ENCODE results near the gene PPRC1. TPM values are rescaled to one million over a fixed set of nuclear protein-coding genes. Genes with fewer than 3 reads are reported as not detected.

Gene PPRC1
- polyA plus RNA-seq, 1 donor from 2014 or later = 6.0 TPM

- TF ChIP-seq CTCF (IDR thresholded peaks at IDR 0.05; ENCODE audit: poor library complexity, severe bottlenecking) (no peak), EP300 (conservative IDR thresholded peaks at IDR 0.05; ENCODE audit: poor library complexity, severe bottlenecking) (no peak), POLR2AphosphoS5 (IDR thresholded peaks at IDR 0.05) (no peak), SMC3 (conservative IDR thresholded peaks at IDR 0.05; ENCODE audit: poor library complexity) (no peak), EZH2 (IDR thresholded peaks at IDR 0.05; ENCODE audit: borderline replicate concordance, insufficient read depth, low read length, poor library complexity, severe bottlenecking) (no peak), TAF1 (IDR thresholded peaks at IDR 0.05; ENCODE audit: low read depth) (no peak), MXI1 (conservative IDR thresholded peaks at IDR 0.05; ENCODE audit: poor library complexity, severe bottlenecking) (no peak), RAD21 (conservative IDR thresholded peaks at IDR 0.05) (no peak), REST (IDR thresholded peaks at IDR 0.05; ENCODE audit: borderline replicate concordance) (no peak)
- Histone ChIP-seq H3K36me3 (ENCODE audit: insufficient read depth, low read length) (no peaks in the 10 kb centered on the region), H3K79me2 (replicated peaks; ENCODE audit: insufficient read depth, low read length) (peaks cover 63% of the 10 kb centered on the region), H3K9ac (ENCODE audit: low read length) (peak overlapping the region; percentile 88), H3K9me3 (ENCODE audit: low read length) (no peaks in the 10 kb centered on the region), H3K27me3 (ENCODE audit: insufficient read depth, low read depth, low read length) (no peaks in the 10 kb centered on the region), H3K9me2 (ENCODE audit: insufficient read depth, low read length) (no peaks in the 10 kb centered on the region), H2AFZ (ENCODE audit: low read depth, low read length) (no peak overlapping the region), H3K4me2 (ENCODE audit: low read length) (peak overlapping the region; percentile 93), H3K4me3 (ENCODE audit: low read length) (peak overlapping the region; percentile 92), H3F3A (ENCODE audit: insufficient read depth, low read length, poor library complexity, severe bottlenecking) (no peaks in the 10 kb centered on the region), H4K20me1 (ENCODE audit: insufficient read depth) (peaks cover 18% of the 10 kb centered on the region), H3K27ac (ENCODE audit: low read length) (peak overlapping the region; percentile 93)
Observed at GRCh38 chr10:102113261-102113955, 19.4 kb upstream of the PPRC1 start.

GRCh38 chr10:102113956-102114857 is 18.6 kb upstream of the PPRC1 start:
- TF ChIP-seq CTCF (IDR thresholded peaks at IDR 0.05; ENCODE audit: poor library complexity, severe bottlenecking) (no peak), REST (IDR thresholded peaks at IDR 0.05; ENCODE audit: borderline replicate concordance) (no peak), RAD21 (conservative IDR thresholded peaks at IDR 0.05) (no peak), MXI1 (conservative IDR thresholded peaks at IDR 0.05; ENCODE audit: poor library complexity, severe bottlenecking) (no peak), SMC3 (conservative IDR thresholded peaks at IDR 0.05; ENCODE audit: poor library complexity) (no peak), POLR2AphosphoS5 (IDR thresholded peaks at IDR 0.05) (no peak), EZH2 (IDR thresholded peaks at IDR 0.05; ENCODE audit: borderline replicate concordance, insufficient read depth, low read length, poor library complexity, severe bottlenecking) (no peak), TAF1 (IDR thresholded peaks at IDR 0.05; ENCODE audit: low read depth) (peak; percentile 14)
- Histone ChIP-seq H3F3A (ENCODE audit: insufficient read depth, low read length, poor library complexity, severe bottlenecking) (no peaks in the 10 kb centered on the region), H3K9me2 (ENCODE audit: insufficient read depth, low read length) (no peaks in the 10 kb centered on the region), H3K79me2 (replicated peaks; ENCODE audit: insufficient read depth, low read length) (peaks cover 71% of the 10 kb centered on the region), H3K4me2 (ENCODE audit: low read length) (peak overlapping the region; percentile 93), H3K36me3 (ENCODE audit: insufficient read depth, low read length) (no peaks in the 10 kb centered on the region), H3K27ac (ENCODE audit: low read length) (peak overlapping the region; percentile 93), H3K9me3 (ENCODE audit: low read length) (no peaks in the 10 kb centered on the region), H3K4me3 (ENCODE audit: low read length) (peak overlapping the region; percentile 92), H3K27me3 (ENCODE audit: insufficient read depth, low read depth, low read length) (no peaks in the 10 kb centered on the region), H2AFZ (ENCODE audit: low read depth, low read length) (no peak overlapping the region), H4K20me1 (ENCODE audit: insufficient read depth) (peaks cover 18% of the 10 kb centered on the region), H3K9ac (ENCODE audit: low read length) (peak overlapping the region; percentile 88)
